Subcutaneous adipose tissue (tissue), 4 donors: ENCODE results near the gene TMEM202. TPM values are rescaled to one million over a fixed set of nuclear protein-coding genes. Genes with fewer than 3 reads are reported as not detected.

Source experiments
- total RNA-seq, 4 donors: library from RNA; depleted of rRNA; stranded (reverse); fragments of >200 nt; gene quantifications; one replicate each; pipeline ENCODE4 v1.1.0, GENCODE V29; 2016
- TF ChIP-seq, protein P1 (sequence below): fragments of 450-650 bp; IDR thresholded peaks from one replicate; pipeline ENCODE4 v1.5.1; 2016; ENCODE audit warnings: low read depth, mild to moderate bottlenecking, control low read depth, antibody characterized with exemption, moderate library complexity

TMEM202 gene
- total RNA-seq, 4 donors from 2014 or later = not detected

GRCh38 chr15:72421484-72421883, 23.4 kb downstream of the TMEM202 start:
- TF ChIP-seq, protein P1, sequence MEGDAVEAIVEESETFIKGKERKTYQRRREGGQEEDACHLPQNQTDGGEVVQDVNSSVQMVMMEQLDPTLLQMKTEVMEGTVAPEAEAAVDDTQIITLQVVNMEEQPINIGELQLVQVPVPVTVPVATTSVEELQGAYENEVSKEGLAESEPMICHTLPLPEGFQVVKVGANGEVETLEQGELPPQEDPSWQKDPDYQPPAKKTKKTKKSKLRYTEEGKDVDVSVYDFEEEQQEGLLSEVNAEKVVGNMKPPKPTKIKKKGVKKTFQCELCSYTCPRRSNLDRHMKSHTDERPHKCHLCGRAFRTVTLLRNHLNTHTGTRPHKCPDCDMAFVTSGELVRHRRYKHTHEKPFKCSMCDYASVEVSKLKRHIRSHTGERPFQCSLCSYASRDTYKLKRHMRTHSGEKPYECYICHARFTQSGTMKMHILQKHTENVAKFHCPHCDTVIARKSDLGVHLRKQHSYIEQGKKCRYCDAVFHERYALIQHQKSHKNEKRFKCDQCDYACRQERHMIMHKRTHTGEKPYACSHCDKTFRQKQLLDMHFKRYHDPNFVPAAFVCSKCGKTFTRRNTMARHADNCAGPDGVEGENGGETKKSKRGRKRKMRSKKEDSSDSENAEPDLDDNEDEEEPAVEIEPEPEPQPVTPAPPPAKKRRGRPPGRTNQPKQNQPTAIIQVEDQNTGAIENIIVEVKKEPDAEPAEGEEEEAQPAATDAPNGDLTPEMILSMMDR = no peak

- TF ChIP-seq, protein P1 = no peak
Observed at GRCh38 chr15:72423256-72423655, 25.2 kb downstream of the TMEM202 start.

GRCh38 chr15:72426753-72427152, 28.6 kb downstream of the TMEM202 start:
- TF ChIP-seq, protein P1 = no peak

DNA sequence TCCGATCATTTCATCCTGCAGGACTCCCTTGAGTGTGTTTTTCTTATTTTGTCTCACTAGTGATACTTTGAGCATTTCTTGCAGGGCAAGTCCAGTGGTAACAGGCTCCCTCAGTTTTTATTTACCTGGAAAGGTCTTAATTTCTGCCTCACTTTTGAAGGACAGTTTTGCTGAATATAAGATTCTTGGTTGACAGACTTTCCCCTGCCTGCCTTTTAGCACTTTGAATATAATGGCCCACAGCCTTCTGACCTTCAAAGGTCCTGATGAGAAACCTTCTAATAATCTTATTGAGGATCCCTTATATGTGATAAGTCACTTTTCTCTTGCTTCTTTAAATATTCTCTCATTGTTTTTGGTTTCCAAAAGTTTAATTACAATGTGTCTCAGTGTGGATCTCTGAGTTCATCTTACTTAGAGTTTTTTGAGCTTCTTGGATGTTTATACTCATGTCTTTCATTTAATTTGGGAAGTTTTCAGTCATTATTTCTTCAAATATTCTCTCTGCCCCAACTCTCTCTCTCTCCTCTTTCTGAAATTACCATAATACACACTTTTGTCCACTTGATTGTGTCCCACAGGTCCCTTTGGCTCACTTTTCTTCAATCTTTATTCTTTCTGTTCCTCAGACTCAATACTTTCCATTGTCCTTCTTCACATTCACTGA, 39.7 kb downstream of the TMEM202 start:
- TF ChIP-seq, protein P1 = no peak

GRCh38 chr15:72445426-72445825, 47.3 kb downstream of the TMEM202 start:
- TF ChIP-seq, protein P1 = no peak

- TF ChIP-seq, protein P1 = no peak
Observed at GRCh38 chr15:72450805-72451204, 52.7 kb downstream of the TMEM202 start.

- TF ChIP-seq, protein P1 = no peak
Observed at GRCh38 chr15:72451224-72451623, 53.1 kb downstream of the TMEM202 start.
